GM12891 (cell line): ENCODE results near the gene NEK6.

ENCODE experiments used
- DNase-seq: peaks from one replicate; pipeline ENCODE4 v3.0.0; 2011; ENCODE audit warnings: low spot score; ENCODE audit not compliant: insufficient read length
- FAIRE-seq: peaks from 2 replicates; lab custom pipeline; 2011; peaks lifted over from hg19 to GRCh38; lab: Jason Lieb, UNC
- PAX5 ChIP-seq: IDR thresholded peaks from 2 replicates; pipeline ENCODE4 v1.6.1; 2011; ENCODE audit warnings: low read length, moderate library complexity, mild to moderate bottlenecking; ENCODE audit not compliant: insufficient read depth, severe bottlenecking
- POLR2A ChIP-seq: IDR thresholded peaks from 2 replicates; pipeline ENCODE4 v1.6.1; 2011; ENCODE audit warnings: low read depth, low read length, control low read depth
- POLR2AphosphoS5 ChIP-seq: IDR thresholded peaks from 2 replicates; pipeline ENCODE4 v1.6.1; 2011; ENCODE audit warnings: low read depth, low read length, control low read depth
- POU2F2 ChIP-seq: IDR thresholded peaks from 2 replicates; pipeline ENCODE4 v1.6.1; 2011; ENCODE audit warnings: low read depth, mild to moderate bottlenecking, control low read depth, low read length, moderate library complexity
- SPI1 ChIP-seq: IDR thresholded peaks from 2 replicates; pipeline ENCODE4 v1.6.1; 2011; ENCODE audit warnings: low read depth, low read length, control low read depth
- TAF1 ChIP-seq: IDR thresholded peaks from 2 replicates; pipeline ENCODE4 v1.6.1; 2011; ENCODE audit warnings: low read depth, low read length, control low read depth

NEK6 gene

DNA sequence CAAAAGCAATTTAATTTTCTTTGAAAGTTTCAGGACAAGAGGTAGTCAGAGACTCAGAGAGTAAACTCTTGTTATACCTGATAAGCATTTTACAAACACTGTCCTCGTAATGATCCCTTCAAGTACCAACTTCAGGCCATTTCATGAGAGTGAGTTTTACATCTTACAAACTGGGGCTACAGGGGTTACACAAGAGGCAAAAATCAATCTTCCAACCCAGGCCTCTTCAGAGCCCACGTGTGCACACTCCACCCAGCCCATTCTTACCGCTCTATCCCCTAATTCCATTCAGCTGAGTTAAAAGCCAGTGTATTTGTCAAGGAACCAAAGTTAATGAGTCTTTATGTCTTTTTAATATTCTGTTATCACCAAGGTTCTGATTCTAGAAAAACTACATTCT is 110.9 kb downstream of the NEK6 start:
- TF ChIP-seq POLR2AphosphoS5: no peak
- FAIRE-seq (no peak), DNase-seq (no peak)

DNA sequence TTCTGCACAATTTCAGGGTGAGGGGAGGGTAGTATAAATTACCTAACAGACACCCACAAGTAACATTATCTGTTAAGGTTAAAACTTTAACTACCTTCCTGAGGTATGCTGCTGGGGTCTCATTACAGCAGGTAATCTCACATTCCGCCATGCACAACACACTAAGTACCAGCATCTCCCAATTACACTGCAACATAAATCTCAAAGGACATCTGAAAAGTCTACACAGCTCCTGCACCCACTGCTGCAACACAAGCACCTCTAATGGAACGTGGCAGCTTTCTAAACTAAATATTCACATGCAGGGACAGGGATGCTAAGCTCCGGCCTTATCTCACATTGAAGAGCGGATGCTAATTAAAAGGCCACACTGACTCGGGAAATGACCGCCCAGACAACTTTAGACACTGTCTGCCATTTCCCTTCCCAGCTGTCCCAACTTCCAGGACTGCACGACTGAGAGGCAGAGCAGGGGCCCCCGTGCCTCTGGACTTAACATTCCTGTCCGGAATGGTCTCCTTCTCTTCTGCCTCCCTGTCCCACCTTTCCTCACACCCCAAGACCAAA is 111.6 kb downstream of the NEK6 start:
- FAIRE-seq (no peak), DNase-seq (no peak)
- TF ChIP-seq POU2F2 (no peak), SPI1 (no peak), PAX5 (no peak), TAF1 (no peak), POLR2A (no peak), POLR2AphosphoS5 (no peak)

DNA sequence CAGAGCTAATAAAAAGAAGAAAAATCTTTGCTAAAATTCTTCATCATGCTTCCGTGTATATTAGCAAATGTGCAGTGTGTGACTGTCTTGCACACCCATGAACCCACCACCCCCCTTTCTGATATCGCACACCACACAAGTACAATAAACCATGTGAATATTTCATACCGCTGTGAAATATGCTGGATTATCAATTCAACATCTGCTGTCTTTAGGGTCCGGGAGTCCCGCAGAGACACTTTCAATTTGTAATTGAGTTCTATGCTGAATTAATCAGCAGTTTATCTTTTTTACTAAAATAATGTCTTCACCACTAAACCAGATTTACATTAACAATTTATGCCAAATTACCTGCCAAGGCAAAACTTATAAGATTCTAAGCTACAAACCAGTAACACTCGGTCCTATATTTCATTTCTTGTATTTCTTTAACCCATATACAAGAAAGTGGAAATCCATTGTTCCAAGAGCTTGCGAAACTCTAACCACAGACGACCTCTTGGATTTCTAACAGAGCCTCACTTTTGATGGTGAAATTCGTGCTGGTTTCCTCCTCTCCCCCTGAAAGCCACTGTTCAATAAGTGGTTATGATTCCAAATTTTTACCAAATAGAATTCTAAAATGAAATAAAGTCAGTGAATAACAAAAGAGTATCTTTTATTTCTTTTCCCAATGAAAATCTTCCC is 113.3 kb downstream of the NEK6 start:
- DNase-seq: no peak
- no peak for FAIRE-seq
- TF ChIP-seq POU2F2 (no peak), TAF1 (no peak), PAX5 (no peak), POLR2AphosphoS5 (no peak), SPI1 (no peak)

DNA sequence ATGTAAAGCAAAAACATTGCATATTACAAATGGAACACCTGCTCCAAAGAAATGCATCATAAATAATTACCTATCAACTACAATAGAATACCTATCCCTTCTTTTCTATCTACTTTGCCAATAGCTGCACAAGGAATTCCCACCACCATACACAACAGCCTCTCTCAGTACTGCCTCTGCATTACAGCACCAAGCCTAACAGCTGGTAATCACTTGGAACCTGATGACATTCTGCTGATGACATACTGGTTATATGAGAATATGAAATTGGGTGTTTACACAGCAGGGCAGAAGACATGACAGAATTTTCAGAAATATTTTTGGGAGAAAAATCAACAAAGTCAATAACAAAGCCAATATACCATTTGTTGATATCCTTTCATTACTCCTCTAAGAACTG is 114.3 kb downstream of the NEK6 start:
- TF ChIP-seq SPI1 (no peak), TAF1 (no peak), POLR2AphosphoS5 (no peak), POU2F2 (no peak), POLR2A (no peak), PAX5 (no peak)
- DNase-seq (no peak), FAIRE-seq (no peak)

DNA sequence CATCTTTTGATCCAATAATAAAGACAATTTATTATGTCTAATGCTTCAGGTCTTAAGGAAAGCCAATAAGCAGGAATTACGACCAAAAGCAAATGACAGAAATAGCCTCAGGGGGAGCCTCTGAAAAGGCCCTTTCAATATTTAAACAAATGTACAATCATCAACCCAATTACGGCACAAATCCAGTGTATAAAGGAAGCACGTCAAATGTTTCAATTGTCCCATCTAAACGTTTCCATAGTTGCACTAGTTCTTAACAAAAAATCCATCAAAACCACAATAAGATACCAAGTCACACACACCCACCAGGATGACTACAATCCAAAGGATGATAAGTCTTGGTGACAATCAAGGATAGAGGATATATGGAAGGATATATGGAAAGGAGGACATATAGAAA is 115.6 kb downstream of the NEK6 start:
- TF ChIP-seq TAF1 (no peak), SPI1 (no peak), POLR2AphosphoS5 (no peak), POU2F2 (no peak), PAX5 (no peak), POLR2A (no peak)
- DNase-seq: no peak
- FAIRE-seq: no peak

DNA sequence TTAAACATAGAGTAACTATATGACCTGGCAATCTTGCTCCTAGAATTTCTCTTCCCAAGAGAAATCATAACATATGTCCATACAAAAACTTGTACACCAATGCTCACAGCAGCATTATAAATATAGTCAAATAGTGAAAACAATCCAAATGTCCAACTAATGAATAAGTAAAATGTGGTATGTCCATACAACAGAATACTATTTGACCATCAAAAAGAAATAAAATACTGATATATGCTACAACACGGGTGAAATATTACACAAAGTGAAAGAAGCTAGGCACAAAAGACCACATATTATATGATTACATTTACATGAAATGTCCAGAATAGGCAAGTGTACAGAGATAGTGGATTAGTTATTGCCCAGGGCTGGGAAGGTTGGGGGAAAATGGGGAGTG is 116.1 kb downstream of the NEK6 start:
- no peak for DNase-seq
- FAIRE-seq: no peak
- TF ChIP-seq PAX5: no peak
- no peak for TF ChIP-seq POU2F2
- TF ChIP-seq SPI1: no peak
- TF ChIP-seq TAF1: no peak
- TF ChIP-seq POLR2A: no peak
- TF ChIP-seq POLR2AphosphoS5: no peak

DNA sequence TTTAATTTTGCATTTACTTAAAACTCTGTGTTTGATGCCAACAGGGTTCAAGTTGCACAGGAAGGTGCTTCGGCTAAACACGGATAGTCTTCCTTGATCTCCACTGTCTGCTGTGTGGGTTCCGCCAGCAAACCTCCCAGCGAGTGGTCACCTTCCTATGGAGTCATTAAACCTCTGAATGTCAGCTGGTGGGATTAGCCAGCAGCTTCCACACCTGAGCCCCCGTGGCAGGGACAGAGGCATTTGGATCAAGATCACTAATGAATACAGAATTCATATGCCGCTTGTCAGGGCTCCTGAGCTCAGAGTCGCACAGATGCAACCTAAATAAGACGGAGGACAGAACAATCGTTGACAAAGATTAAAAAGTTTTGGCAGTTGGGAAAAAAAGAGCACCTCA is 118.0 kb downstream of the NEK6 start:
- TF ChIP-seq TAF1: no peak
- TF ChIP-seq POU2F2: no peak
- TF ChIP-seq SPI1: no peak
- no peak for TF ChIP-seq PAX5
- no peak for TF ChIP-seq POLR2AphosphoS5
- no peak for TF ChIP-seq POLR2A
- no peak for FAIRE-seq
- DNase-seq: no peak

DNA sequence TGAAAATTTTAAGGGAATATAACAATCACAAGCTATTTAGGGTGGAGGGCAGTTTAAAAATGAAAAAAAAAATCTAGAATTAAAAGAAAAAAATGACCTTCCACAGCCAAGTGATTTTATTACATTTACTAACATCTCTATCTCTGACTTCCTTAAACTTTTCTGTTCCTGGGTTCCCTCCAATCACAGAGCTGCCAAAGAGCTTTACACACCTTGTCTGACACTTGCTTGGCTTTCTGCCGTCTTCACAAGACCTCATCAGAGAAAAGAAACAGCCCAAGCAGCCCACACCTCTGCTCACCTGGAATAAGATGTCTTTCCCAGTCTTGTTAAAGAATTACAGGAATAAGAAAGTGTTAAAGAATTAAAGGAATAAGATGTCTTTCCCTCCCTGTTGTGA is 118.6 kb downstream of the NEK6 start:
- FAIRE-seq: no peak

DNA sequence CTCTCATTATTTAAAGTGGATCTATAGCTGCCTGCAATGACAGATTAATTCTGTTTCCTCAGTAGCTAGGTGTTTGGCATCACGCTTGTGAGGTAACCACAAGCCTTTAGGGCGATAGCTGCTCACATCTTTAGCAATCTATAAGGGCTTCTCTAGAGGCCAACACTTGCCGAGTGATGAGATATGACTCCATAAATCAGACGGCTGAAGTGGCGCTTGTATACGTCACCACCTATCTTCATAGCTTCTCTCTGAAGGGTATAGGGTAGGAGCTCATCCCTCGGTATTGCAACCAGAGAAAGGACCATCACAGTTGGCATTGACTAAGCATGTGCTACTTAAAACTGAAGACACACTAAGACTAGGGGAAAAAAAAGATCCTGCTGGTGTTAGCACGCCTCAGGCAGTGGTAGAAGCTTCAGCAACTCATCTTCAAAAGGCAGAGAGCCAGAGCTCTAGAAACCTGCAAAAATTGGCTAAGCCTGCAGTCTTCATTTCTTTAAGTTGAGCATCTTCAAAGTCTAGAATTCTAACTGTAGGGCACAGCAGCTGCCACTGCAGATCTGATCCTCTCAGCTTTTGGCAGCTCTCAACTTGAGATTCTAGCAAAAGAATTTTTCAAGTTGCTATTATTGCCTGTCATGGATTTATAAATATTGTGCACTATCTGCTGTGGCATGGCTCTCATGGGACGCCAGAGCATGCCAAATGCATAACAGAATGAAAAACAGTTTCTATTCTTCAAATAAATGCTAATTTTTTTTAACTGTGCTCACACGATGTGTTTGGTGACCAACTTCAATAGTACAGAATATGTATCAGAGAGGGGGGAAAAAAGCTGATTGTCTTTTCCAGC is 120.0 kb downstream of the NEK6 start:
- FAIRE-seq: no peak
- DNase-seq: no peak
- no peak for TF ChIP-seq POLR2A
- no peak for TF ChIP-seq PAX5
- TF ChIP-seq SPI1: no peak
- TF ChIP-seq TAF1: no peak

More for the DNA sequence above, 118.6 kb downstream of the NEK6 start:
- TF ChIP-seq SPI1 (no peak), POLR2A (no peak), TAF1 (no peak), POU2F2 (no peak), PAX5 (no peak), POLR2AphosphoS5 (no peak)
- DNase-seq: no peak

DNA sequence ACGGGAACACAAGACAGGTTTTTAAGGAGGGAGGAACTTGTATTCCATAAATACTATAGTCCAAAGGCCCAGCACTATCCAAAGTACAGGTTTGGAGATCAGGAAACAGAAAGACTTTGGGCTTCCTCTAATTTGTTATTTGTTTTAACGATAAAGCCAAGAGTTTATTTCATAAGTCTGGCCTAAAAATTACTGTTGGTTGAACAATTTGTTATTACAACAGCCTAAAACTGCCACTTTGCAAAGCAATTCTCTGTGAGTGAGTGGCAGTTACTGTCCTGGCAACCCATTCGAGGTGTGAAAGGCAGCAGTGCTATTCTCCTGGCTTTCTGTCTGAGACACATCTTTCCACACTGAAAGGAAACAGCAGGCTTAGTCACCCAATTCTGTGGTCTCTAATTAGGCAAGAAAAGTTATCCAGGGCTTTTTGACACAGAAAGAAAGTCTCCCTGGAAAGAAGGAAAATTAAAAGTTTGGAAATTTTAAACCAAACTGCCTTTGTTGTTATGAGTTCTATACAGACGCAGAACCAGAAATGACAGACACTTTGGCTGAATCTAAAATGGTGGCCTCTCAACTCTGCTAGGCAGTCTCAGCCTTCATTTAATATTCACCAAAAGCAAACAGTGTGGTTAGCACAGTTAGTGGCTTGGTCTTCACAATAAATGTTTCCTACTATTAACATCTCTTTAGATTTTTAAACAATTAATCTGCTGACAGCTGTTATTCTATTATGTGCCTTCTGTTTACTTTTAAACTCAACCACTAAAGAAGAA is 123.6 kb downstream of the NEK6 start:
- no peak for FAIRE-seq
- no peak for TF ChIP-seq POU2F2
- no peak for TF ChIP-seq PAX5
- TF ChIP-seq POLR2A: no peak
- TF ChIP-seq TAF1: no peak
- no peak for TF ChIP-seq SPI1
- no peak for TF ChIP-seq POLR2AphosphoS5
- DNase-seq: no peak
